WTC11 (cell line): Measurements from ENCODE around the gene COG2. TPM values are rescaled to one million over a fixed set of nuclear protein-coding genes. Genes with fewer than 3 reads are reported as not detected.

Source experiments
- ATAC-seq: fragments of 200-7000 bp; cut with Tn5 transposase; 2 replicates; pipeline ENCODE4 v1.10.0; 2021; ENCODE audit warnings: mild to moderate bottlenecking, moderate library complexity
- CTCF ChIA-PET: fragments of 300-600 bp; sonication (Branson Sonifier 250); formaldehyde crosslinking; loops from one replicate; lab custom pipeline; 2021; ENCODE audit warnings: antibody characterized with exemption; lab: Charles Lee
- POLR2A ChIA-PET: fragments of 350-600 bp; sonication (Branson Sonifier 250); formaldehyde crosslinking; loops from one replicate; lab custom pipeline; 2021; ENCODE audit warnings: antibody characterized with exemption; lab: Charles Lee
- DNase-seq: peaks from one replicate; pipeline ENCODE4 v3.0.0; 2021; ENCODE audit warnings: low spot score
- H3K27ac Mint-ChIP-seq: 2 replicates; pipeline ENCODE4 v1.8.0; 2021; ENCODE audit warnings: mixed read lengths
- H3K27me3 Mint-ChIP-seq: 2 replicates; pipeline ENCODE4 v1.8.0; 2021; ENCODE audit warnings: low read depth, mild to moderate bottlenecking, moderate library complexity, mixed read lengths
- H3K36me3 Mint-ChIP-seq: 2 replicates; pipeline ENCODE4 v1.8.0; 2021; ENCODE audit warnings: mixed read lengths
- H3K4me1 Mint-ChIP-seq: 2 replicates; pipeline ENCODE4 v1.8.0; 2022; ENCODE audit warnings: mixed read lengths
- H3K4me3 Mint-ChIP-seq: 2 replicates; pipeline ENCODE4 v1.8.0; 2021; ENCODE audit warnings: mild to moderate bottlenecking, moderate library complexity, mixed read lengths
- H3K9me3 Mint-ChIP-seq: 2 replicates; pipeline ENCODE4 v1.8.0; 2021; ENCODE audit warnings: mixed read lengths
- ARID4B ChIP-seq: sonication (generic); formaldehyde crosslinking; IDR thresholded peaks from 2 replicates; pipeline ENCODE4 v1.8.0; 2023; ENCODE audit warnings: missing genetic modification reagents, mild to moderate bottlenecking, borderline replicate concordance
- ESRRA ChIP-seq: sonication (generic); formaldehyde crosslinking; IDR thresholded peaks from 2 replicates; pipeline ENCODE4 v1.8.1; 2022; ENCODE audit warnings: mild to moderate bottlenecking, missing genetic modification reagents, borderline replicate concordance
- FOXK1 ChIP-seq: sonication (generic); formaldehyde crosslinking; IDR thresholded peaks from 2 replicates; pipeline ENCODE4 v1.8.0; 2022; ENCODE audit warnings: mild to moderate bottlenecking, moderate library complexity, missing genetic modification reagents
- GABPB1 ChIP-seq: sonication (generic); formaldehyde crosslinking; IDR thresholded peaks from 2 replicates; pipeline ENCODE4 v1.8.1; 2023; ENCODE audit warnings: mild to moderate bottlenecking, missing genetic modification reagents
- NR3C1 ChIP-seq: sonication (generic); formaldehyde crosslinking; conservative IDR thresholded peaks from 2 replicates; pipeline ENCODE4 v1.8.1; 2023; ENCODE audit warnings: low read depth, mild to moderate bottlenecking, missing genetic modification reagents
- PREB ChIP-seq: sonication (generic); formaldehyde crosslinking; IDR thresholded peaks from 2 replicates; pipeline ENCODE4 v1.8.1; 2022; ENCODE audit warnings: mild to moderate bottlenecking, missing genetic modification reagents, moderate library complexity, borderline replicate concordance
- TEAD4 ChIP-seq: sonication (generic); formaldehyde crosslinking; IDR thresholded peaks from 2 replicates; pipeline ENCODE4 v1.8.0; 2022; ENCODE audit warnings: mild to moderate bottlenecking, missing genetic modification reagents
- ZNF219 ChIP-seq: sonication (generic); formaldehyde crosslinking; IDR thresholded peaks from 2 replicates; pipeline ENCODE4 v1.8.0; 2023; ENCODE audit warnings: missing genetic modification reagents, mild to moderate bottlenecking, borderline replicate concordance
- ZNF425 ChIP-seq: fragments of 250-450 bp; sonication (Bioruptor Pico); conservative IDR thresholded peaks from 2 replicates; pipeline ENCODE4 v1.9.0; 2021; ENCODE audit warnings: mild to moderate bottlenecking
- ZNF671 ChIP-seq: fragments of 250-450 bp; sonication (Bioruptor Pico); IDR thresholded peaks from 2 replicates; pipeline ENCODE4 v1.8.0; 2021; ENCODE audit warnings: mild to moderate bottlenecking
- total RNA-seq: library from RNA; stranded (reverse); gene quantifications from 3 replicates; pipeline ENCODE4 v1.2.3, GENCODE V29; 2021
- TF ChIP-seq, protein P1 (sequence below): fragments of 250-450 bp; sonication (Bioruptor Pico); IDR thresholded peaks from 2 replicates; pipeline ENCODE4 v1.9.0; 2021; ENCODE audit warnings: mild to moderate bottlenecking, borderline replicate concordance
- TF ChIP-seq, protein P2 (sequence below): sonication (generic); formaldehyde crosslinking; IDR thresholded peaks from 2 replicates; pipeline ENCODE4 v1.8.0; 2022; ENCODE audit warnings: mild to moderate bottlenecking, missing genetic modification reagents

Gene COG2
- total RNA-seq, 1 experiment from 2014 or later, result 30.9 TPM

GRCh38 chr1:230696218-230696617 lies 53.9 kb downstream of the COG2 start:
- no peak for TF ChIP-seq GABPB1
- TF ChIP-seq, protein P1, sequence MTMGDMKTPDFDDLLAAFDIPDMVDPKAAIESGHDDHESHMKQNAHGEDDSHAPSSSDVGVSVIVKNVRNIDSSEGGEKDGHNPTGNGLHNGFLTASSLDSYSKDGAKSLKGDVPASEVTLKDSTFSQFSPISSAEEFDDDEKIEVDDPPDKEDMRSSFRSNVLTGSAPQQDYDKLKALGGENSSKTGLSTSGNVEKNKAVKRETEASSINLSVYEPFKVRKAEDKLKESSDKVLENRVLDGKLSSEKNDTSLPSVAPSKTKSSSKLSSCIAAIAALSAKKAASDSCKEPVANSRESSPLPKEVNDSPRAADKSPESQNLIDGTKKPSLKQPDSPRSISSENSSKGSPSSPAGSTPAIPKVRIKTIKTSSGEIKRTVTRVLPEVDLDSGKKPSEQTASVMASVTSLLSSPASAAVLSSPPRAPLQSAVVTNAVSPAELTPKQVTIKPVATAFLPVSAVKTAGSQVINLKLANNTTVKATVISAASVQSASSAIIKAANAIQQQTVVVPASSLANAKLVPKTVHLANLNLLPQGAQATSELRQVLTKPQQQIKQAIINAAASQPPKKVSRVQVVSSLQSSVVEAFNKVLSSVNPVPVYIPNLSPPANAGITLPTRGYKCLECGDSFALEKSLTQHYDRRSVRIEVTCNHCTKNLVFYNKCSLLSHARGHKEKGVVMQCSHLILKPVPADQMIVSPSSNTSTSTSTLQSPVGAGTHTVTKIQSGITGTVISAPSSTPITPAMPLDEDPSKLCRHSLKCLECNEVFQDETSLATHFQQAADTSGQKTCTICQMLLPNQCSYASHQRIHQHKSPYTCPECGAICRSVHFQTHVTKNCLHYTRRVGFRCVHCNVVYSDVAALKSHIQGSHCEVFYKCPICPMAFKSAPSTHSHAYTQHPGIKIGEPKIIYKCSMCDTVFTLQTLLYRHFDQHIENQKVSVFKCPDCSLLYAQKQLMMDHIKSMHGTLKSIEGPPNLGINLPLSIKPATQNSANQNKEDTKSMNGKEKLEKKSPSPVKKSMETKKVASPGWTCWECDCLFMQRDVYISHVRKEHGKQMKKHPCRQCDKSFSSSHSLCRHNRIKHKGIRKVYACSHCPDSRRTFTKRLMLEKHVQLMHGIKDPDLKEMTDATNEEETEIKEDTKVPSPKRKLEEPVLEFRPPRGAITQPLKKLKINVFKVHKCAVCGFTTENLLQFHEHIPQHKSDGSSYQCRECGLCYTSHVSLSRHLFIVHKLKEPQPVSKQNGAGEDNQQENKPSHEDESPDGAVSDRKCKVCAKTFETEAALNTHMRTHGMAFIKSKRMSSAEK (CRISPR knock-in tag), result no peak
- TF ChIP-seq ZNF219 (CRISPR knock-in tag), result no peak
- TF ChIP-seq FOXK1 (CRISPR knock-in tag), result no peak
- no peak for TF ChIP-seq ESRRA
- TF ChIP-seq ARID4B, result no peak
- no peak for TF ChIP-seq NR3C1 (CRISPR knock-in tag)
- no peak for TF ChIP-seq PREB
- no peak for TF ChIP-seq TEAD4 (CRISPR knock-in tag)
- TF ChIP-seq, protein P2, sequence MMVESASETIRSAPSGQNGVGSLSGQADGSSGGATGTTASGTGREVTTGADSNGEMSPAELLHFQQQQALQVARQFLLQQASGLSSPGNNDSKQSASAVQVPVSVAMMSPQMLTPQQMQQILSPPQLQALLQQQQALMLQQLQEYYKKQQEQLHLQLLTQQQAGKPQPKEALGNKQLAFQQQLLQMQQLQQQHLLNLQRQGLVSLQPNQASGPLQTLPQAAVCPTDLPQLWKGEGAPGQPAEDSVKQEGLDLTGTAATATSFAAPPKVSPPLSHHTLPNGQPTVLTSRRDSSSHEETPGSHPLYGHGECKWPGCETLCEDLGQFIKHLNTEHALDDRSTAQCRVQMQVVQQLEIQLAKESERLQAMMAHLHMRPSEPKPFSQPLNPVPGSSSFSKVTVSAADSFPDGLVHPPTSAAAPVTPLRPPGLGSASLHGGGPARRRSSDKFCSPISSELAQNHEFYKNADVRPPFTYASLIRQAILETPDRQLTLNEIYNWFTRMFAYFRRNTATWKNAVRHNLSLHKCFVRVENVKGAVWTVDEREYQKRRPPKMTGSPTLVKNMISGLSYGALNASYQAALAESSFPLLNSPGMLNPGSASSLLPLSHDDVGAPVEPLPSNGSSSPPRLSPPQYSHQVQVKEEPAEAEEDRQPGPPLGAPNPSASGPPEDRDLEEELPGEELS (CRISPR knock-in tag), result no peak
- TF ChIP-seq ZNF425, result no peak
- no peak for TF ChIP-seq ZNF671 (CRISPR knock-in tag)
- peaks cover 13% of the 10 kb centered on the region for H3K4me1 Mint-ChIP-seq
- H3K4me3 Mint-ChIP-seq, result no peak overlapping the region
- no peak for DNase-seq
- H3K36me3 Mint-ChIP-seq, result peaks cover 23% of the 10 kb centered on the region
- no peaks in the 10 kb centered on the region for H3K27me3 Mint-ChIP-seq
- CTCF ChIA-PET, result no interaction called here
- no peak overlapping the region for H3K27ac Mint-ChIP-seq
- no peak for ATAC-seq
- no peaks in the 10 kb centered on the region for H3K9me3 Mint-ChIP-seq
- POLR2A ChIA-PET, result no interaction called here
